ENCODE results near the gene LUZP2.
"Not testable (repeated sequence)": the region's sequence is repeated elsewhere in the genome, so short reads cannot be mapped to it uniquely, and the experiment has no call there.

Gene LUZP2

GRCh38 chr11:24837112-24837511 lies 340.3 kb downstream of the LUZP2 start:
- DNase-seq, result no peak

DNA sequence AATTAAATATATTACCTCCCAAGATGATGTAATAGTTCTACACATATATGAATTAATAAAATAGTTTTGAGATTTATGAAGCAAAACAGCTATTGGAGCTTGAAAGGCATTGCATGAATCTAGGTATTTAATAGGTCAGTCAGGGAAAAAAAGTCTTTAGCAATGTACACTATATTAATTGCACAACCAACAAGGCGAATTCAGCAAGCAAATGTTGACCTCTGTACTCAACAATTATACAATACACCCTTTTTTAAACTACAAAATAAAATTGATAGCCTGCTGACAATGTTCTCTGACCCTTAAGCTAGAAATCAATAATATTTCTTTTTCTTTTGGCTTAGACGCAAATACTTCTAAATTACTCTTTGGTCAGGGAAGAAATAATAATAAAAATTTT lies 345.5 kb downstream of the LUZP2 start:
- DNase-seq, result no peak

- DNase-seq, result no peak
Measured at GRCh38 chr11:24844406-24844805, 347.6 kb downstream of the LUZP2 start.

GRCh38 chr11:24848857-24849256 lies 352.0 kb downstream of the LUZP2 start:
- DNase-seq, result no peak

GRCh38 chr11:24855951-24856350 lies 359.1 kb downstream of the LUZP2 start:
- DNase-seq, result no peak

DNA sequence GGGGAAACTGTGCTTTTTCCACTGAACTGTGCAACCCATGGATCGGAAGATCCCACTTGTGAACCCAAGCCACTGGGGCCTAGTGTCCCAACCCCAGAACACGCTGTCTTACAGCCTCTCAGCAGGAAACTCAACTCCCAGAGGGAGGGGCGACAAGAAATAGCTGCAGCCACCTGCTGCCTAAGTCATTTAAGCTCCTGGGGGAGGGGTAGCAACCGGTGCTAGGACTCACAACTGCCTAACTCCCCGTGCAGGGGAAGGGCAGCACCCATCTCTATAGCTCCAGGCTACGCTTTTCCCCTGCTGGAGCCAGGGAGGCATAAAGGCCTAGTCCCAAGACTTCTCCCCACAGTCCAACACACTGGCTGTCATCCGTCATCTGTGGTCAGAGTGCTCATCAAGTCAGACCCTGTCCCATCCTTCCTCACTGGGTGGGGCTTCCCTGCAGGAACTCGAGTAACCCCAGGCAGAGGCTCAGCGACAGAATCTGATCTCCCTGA lies 363.0 kb downstream of the LUZP2 start:
- no peak for DNase-seq

GRCh38 chr11:24861440-24861839 lies 364.6 kb downstream of the LUZP2 start:
- no peak for DNase-seq

GRCh38 chr11:24866743-24867142 lies 369.9 kb downstream of the LUZP2 start:
- DNase-seq, result no peak

DNA sequence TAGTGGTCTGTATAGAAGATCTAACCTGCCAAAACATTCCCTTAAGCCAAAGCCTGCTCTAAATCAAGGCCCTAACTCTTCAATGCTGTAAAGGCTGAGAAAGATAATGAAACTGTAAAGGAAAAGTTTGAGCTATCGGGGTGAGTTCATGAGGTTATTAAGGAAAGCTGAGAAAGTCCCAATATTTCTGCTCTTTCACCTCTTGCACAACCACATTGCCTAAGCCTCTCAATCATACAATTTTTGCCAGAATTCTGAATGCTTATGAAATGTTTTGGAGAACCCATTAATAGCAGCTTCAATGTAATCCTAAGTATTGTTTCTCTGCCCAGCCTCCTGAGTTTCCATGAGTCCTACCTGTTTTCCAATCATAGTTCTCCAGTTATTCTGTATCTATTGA lies 373.2 kb downstream of the LUZP2 start:
- DNase-seq, result no peak

- DNase-seq, result no peak
Measured at GRCh38 chr11:24872186-24872585, 375.3 kb downstream of the LUZP2 start.

GRCh38 chr11:24872651-24873311 lies 375.9 kb downstream of the LUZP2 start:
- no peak for DNase-seq

GRCh38 chr11:24880962-24881361 lies 384.1 kb downstream of the LUZP2 start:
- DNase-seq, result no peak

DNA sequence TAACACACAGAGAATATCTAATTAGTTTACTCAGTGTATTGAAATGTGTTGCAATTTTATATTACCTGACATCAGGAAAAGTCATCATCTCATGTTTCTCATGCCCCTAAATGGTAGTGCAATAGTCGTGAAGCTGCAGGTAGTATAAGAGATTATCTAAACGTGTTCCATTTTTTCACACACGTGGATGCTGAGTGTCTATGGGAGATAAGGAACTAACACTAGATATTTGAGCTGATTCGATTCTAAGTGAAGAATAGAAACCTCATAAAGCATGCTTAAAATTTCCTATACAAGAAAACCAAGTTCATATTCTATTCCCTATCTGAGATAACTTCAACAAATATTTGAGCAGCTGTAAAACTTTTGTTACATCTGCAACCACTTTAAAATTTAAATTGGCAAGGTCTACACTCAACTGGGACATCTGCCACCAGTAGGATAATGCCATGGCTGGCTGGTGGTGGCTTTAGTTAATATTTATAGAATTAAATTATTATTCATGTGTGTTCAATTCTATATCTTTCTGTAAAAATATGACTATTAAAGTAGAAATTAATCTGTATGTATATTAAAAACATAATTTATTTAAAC lies 388.8 kb downstream of the LUZP2 start:
- no peak for DNase-seq

GRCh38 chr11:24886880-24887619 lies 390.2 kb downstream of the LUZP2 start:
- no peak for DNase-seq

GRCh38 chr11:24890426-24890825 lies 393.6 kb downstream of the LUZP2 start:
- DNase-seq, result no peak

- DNase-seq, result not testable (repeated sequence)
Measured at GRCh38 chr11:24891845-24892492, 395.1 kb downstream of the LUZP2 start.

DNA sequence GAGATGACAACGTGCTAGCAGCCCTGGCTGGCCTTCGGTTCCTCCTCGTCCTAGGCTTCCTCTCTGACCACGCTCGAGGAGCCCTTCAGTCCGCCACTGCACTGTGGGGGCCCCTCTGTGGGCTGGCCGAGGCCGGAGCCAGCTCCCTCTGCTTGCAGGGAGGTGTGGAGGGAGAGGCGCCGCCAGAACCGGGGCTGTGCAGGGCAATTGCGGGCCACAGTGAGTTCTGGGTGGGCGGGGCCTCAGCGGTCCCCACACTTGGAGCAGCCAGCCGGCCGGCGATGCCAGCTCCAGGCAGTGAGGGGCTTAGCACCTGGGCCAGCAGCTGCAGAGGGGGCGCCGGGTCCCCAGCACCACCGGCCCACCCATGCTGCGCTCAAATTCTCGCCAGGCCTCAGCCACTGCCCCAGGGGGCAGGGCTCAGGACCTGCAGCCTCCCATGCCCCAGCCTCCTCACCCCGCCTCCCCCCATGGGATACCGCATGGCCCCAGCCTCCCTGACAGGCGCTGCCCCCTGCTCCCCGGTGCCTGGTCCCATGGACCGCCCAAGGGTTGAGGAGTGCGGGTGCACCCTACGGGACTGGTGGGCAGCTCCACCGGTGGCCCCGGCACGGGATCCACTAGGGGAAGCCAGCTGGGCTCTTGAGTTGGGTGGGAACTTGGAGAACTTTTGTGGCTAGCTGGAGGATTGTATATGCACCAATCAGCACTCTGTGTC lies 399.4 kb downstream of the LUZP2 start:
- DNase-seq, result no peak

- no peak for DNase-seq
Measured at GRCh38 chr11:24900514-24900913, 403.7 kb downstream of the LUZP2 start.

DNA sequence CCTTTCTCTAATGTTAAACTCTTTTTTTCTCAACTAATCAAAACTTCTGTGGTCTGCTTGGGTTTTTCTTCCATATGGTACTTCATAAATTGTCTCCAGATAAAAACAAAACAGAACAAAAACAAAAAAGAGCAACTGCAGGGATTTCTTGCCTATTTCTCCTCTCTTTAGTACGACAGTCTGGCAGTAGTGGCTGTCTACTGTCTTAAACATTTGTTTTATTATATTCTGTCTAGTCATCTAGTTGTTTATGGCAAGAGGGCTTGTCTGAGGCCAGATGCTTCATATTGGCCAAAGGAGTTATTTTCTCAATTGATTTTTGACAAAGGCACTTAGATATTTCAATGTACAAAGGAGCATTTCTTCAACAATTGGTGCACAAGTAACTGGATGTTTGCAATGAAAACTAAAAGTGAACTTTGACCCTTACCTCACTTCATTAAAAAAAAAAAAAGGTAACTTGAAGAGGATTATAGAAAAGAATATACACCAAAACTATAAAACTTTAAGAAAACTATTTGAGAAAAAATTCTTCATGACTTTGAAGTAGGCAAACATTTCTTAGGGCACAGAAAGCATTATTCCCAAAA lies 404.2 kb downstream of the LUZP2 start:
- DNase-seq, result no peak

- no peak for DNase-seq
Measured at GRCh38 chr11:24903555-24903954, 406.7 kb downstream of the LUZP2 start.

DNA sequence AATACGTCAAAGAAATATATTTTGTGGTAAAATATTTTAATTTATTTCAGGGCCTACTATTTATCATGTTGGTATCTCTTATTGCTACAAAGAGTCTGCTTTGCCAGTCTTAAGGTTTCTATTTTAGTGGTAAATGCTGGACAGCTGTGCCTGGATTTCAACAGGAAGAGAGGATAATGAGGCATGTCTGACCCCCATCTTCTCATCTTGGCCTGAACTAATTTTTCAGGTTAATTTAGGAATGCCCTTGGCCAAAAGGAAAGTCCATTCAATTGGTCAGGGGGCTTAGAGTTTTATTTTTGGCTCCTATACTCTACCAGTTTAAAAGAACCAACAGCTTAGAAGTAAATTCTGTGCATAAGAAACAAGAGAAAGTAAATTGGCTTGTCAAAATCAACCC lies 428.2 kb downstream of the LUZP2 start:
- DNase-seq, result no peak

Measured in NCI-H526 (cell line).